HG02885 (cell line): ENCODE measurements around the gene TOMM40L.
A peak's percentile ranks its signal among the peaks of the same experiment; 100 is the strongest.

Experiments used
- ATAC-seq: cut with Tn5 transposase; IDR thresholded peaks from one replicate; pipeline ENCODE4 v1.9.1; 2021; ENCODE audit warnings: mild to moderate bottlenecking; ENCODE audit not compliant: unreplicated experiment, poor library complexity

Gene TOMM40L

GRCh38 chr1:161196521-161197451 lies 29.1 kb upstream of the TOMM40L start:
- ATAC-seq = no peak

GRCh38 chr1:161197560-161198193 lies 28.2 kb upstream of the TOMM40L start:
- ATAC-seq = no peak

- no peak for ATAC-seq
These were observed 27.5 kb upstream of the TOMM40L start for GRCh38 chr1:161198194-161198896.

- no peak for ATAC-seq
These were observed 26.9 kb upstream of the TOMM40L start, which contains the start of gene ADAMTS4 for GRCh38 chr1:161198897-161199431. Gene ADAMTS4, minus strand, starts transcription at chr1:161199054. Its CDS starts 427 bp downstream, at chr1:161198627.

GRCh38 chr1:161199506-161200139 lies 26.2 kb upstream of the TOMM40L start:
- no peak for ATAC-seq

- ATAC-seq = no peak
These were observed 25.4 kb upstream of the TOMM40L start for GRCh38 chr1:161200421-161200991.

- no peak for ATAC-seq
These were observed 24.6 kb upstream of the TOMM40L start for GRCh38 chr1:161200992-161201835.

GRCh38 chr1:161201836-161202712 lies 23.8 kb upstream of the TOMM40L start, which contains the start of gene NDUFS2:
Gene NDUFS2, plus strand, starts transcription at chr1:161202367. Its CDS starts 19 bp downstream, at chr1:161202386.
- peak; percentile 98 for ATAC-seq

- no peak for ATAC-seq
These were observed 19.3 kb upstream of the TOMM40L start for GRCh38 chr1:161206411-161207140.

GRCh38 chr1:161207173-161207572 lies 18.7 kb upstream of the TOMM40L start:
- no peak for ATAC-seq

- peak; percentile 57 for ATAC-seq
These were observed 16.0 kb upstream of the TOMM40L start for GRCh38 chr1:161209790-161210409.

GRCh38 chr1:161214369-161214768 lies 11.5 kb upstream of the TOMM40L start:
- no peak for ATAC-seq

- no peak for ATAC-seq
These were observed 10.8 kb upstream of the TOMM40L start, which contains the start of gene FCER1G for GRCh38 chr1:161215076-161215475. Gene FCER1G, plus strand, starts transcription at chr1:161215295. Its CDS starts 27 bp downstream, at chr1:161215322.

- ATAC-seq = peak; percentile 85
These were observed 8.7 kb upstream of the TOMM40L start for GRCh38 chr1:161216945-161217712.

- ATAC-seq = no peak
These were observed 8.0 kb upstream of the TOMM40L start for GRCh38 chr1:161217831-161218230.
